Natural killer cell treated with Interleukin-12 subunit alpha and Interleukin-12 subunit beta and Interleukin-15 and Interleukin-18, amount 100 ng/mL, for 72 hours (primary cell): ENCODE results near the gene TGFBR3L. TPM values are rescaled to one million over a fixed set of nuclear protein-coding genes. Genes with fewer than 3 reads are reported as not detected.

Experiments used
- ATAC-seq, 2 donors: fragments of 150-1000 bp; cut with Tn5 transposase in 1 of 2; sonication (Bioruptor Pico), chemical (Tn5 transposase) in 1 of 2; 2 replicates each; pipeline ENCODE4 v1.10.0; 2021
- DNase-seq: peaks from one replicate; pipeline ENCODE4 v3.0.0; 2022; ENCODE audit warnings: low spot score
- H3K27ac Mint-ChIP-seq, 2 donors: 1 replicate in 1 of 2; 2 replicates in 1 of 2; pipeline ENCODE4 v1.8.0; 2022; ENCODE audit warnings: mixed read lengths in 2 of 2, mild to moderate bottlenecking in 1 of 2, moderate library complexity in 1 of 2
- H3K27me3 Mint-ChIP-seq, 2 donors: 1 replicate in 1 of 2; 2 replicates in 1 of 2; pipeline ENCODE4 v1.8.0; 2022; ENCODE audit warnings: mixed read lengths in 2 of 2
- H3K36me3 Mint-ChIP-seq: one replicate; pipeline ENCODE4 v1.8.0; 2022; ENCODE audit warnings: mixed read lengths
- H3K4me1 Mint-ChIP-seq, 2 donors: 1 replicate in 1 of 2; 2 replicates in 1 of 2; pipeline ENCODE4 v1.8.0; 2022; ENCODE audit warnings: low read depth in 2 of 2, mixed read lengths in 2 of 2, mild to moderate bottlenecking in 1 of 2
- H3K4me3 Mint-ChIP-seq: one replicate; pipeline ENCODE4 v1.8.0; 2022; ENCODE audit warnings: mixed read lengths
- H3K9me3 Mint-ChIP-seq: 2 replicates; pipeline ENCODE4 v1.8.0; 2022; ENCODE audit warnings: mixed read lengths
- total RNA-seq, 2 donors: library from RNA; stranded (reverse); gene quantifications; one replicate each; pipeline ENCODE4 v1.2.3, GENCODE V29; 2022

The TGFBR3L gene
- total RNA-seq, 2 donors from 2014 or later = 4.7 to 5.6 TPM

DNA sequence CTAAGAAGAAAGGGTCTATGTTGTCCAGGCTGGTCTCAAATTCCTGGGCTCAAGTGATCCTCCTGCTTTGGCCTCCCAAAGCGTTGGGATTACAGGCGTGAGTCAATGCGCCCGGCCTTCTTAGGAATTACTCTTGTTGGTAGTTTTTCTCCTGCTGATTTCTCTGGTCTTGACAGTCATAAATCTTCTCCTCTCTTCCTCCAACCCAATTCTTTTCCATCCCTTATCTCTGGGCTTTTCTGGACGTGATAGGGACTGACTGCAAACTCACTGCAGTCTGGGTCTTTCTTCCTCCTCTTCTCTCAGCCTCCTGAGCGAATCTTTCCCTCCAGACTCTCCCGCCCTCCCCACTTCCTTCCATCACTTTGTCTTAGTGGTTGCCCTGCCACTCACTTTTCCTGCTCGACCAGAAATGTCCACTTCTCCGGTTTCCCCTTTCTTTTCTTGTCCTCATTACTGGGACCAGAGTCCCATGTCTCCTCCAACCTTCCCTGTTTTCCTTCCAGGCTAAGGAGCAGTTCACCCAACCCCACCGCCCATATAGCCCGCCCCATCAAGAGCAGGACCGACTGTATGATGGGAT, 50.7 kb downstream of the TGFBR3L start:
- H3K27me3 Mint-ChIP-seq = no peaks in the 10 kb centered on the region
- H3K9me3 Mint-ChIP-seq = no peaks in the 10 kb centered on the region
- peaks cover 10% of the 10 kb centered on the region for H3K36me3 Mint-ChIP-seq
- no peak overlapping the region for H3K27ac Mint-ChIP-seq
- H3K4me1 Mint-ChIP-seq = peaks cover 0 to 9% of the 10 kb centered on the region in 2 donors
- DNase-seq (no peak), ATAC-seq (no peak)
- H3K4me3 Mint-ChIP-seq = no peak overlapping the region

DNA sequence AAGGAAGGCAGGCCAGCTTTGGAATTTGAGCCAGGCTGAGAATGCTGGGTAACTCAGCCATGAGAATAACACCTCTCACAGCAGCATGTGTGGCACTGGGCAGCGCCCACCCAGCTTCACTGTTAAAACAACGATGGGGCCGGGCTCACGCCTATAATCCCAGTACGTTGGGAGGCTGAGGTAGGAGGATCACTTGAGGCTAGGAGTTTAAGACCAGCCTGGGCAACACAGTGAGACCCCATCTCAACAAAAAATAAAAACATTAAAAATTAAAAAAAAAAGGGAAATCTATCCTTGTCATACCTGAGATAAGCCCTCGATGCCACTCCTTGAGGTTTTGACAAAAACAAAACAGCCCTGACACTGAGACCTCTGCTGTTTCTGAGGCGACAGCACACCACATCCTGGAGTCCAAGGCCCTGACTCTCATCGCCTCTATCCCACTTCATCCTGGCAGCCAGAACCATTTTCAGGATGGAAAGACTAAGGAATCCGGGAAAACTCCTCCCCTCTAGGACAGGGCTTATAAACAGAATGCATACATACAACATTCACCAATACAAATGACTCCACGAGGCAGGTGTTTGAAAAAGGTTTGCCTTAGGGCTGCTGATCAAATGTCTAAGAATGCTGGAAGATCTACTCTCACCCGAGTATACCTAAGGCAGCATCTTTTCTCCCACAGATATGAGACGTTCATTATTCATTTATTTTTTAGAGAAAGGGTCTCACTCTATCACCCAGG, 51.5 kb downstream of the TGFBR3L start:
- peaks cover 0 to 9% of the 10 kb centered on the region in 2 donors for H3K4me1 Mint-ChIP-seq
- no peaks in the 10 kb centered on the region for H3K27me3 Mint-ChIP-seq
- H3K27ac Mint-ChIP-seq = no peak overlapping the region
- DNase-seq = no peak
- no peak for ATAC-seq
- H3K9me3 Mint-ChIP-seq = no peaks in the 10 kb centered on the region
- no peak overlapping the region for H3K4me3 Mint-ChIP-seq
- H3K36me3 Mint-ChIP-seq = peaks cover 10% of the 10 kb centered on the region

DNA sequence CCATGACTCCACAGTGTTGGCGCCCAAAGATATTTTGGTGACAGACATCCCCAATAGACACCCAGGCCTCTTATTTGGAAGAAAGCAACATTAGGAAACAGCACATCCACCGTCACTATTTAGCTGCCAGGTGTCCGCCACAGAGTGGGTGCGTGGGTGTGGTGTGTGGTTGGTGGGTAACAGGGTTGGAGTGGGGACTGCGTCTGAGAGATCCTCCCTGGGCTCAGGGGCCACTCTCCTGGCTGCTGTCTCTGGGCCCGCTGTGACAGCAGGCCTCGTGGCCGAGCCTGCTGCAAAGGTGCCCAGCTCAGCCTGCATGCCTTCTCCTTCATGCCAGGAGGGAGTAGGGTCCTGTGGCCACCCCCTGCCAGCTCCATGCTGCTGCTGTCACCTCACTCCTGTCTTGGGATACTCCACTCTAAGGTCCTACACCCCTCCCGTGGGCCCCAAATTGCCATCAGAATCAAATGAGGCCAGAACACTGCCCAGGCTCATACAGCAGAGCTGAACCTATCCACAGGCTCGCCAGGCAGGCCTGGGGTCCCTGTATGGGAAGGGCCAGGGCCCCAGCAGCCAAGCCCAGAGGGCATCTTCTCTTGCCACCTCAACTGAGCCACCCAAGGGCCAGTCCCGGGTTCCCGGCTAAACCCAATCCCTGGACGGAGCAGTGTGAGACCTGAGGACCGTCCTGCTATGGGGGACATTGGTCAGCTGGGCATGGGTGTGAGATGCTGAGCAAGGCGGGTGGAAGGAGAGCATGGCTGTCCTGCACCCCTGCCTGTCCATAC, 53.6 kb downstream of the TGFBR3L start:
- H3K36me3 Mint-ChIP-seq = peaks cover 4% of the 10 kb centered on the region
- H3K4me3 Mint-ChIP-seq = no peak overlapping the region
- ATAC-seq (peak in 1 of 2 donors; percentile 33), DNase-seq (no peak)
- peaks cover 0 to 9% of the 10 kb centered on the region in 2 donors for H3K4me1 Mint-ChIP-seq
- H3K9me3 Mint-ChIP-seq = no peaks in the 10 kb centered on the region
- no peak overlapping the region for H3K27ac Mint-ChIP-seq
- H3K27me3 Mint-ChIP-seq = no peaks in the 10 kb centered on the region

Other genes starting within 250 kb of the TGFBR3L start
- not detected for gene RETN, start 245.8 kb upstream of the TGFBR3L start, total RNA-seq
- not detected for gene MCEMP1, start 237.7 kb upstream of the TGFBR3L start, total RNA-seq
- gene TRAPPC5, start 234.0 kb upstream of the TGFBR3L start, total RNA-seq = 10 to 100 TPM; 57.9 to 75.7 TPM
- gene FCER2, start 212.7 kb upstream of the TGFBR3L start, total RNA-seq = under 1 TPM in 1 of 2 donors, not detected in 1; 0.78 TPM
- gene CLEC4G, start 182.7 kb upstream of the TGFBR3L start, total RNA-seq = not detected
- gene CD209, start 167.3 kb upstream of the TGFBR3L start, total RNA-seq = not detected
- not detected for gene CLEC4M, start 151.6 kb upstream of the TGFBR3L start, total RNA-seq
- gene EVI5L, start 84.6 kb upstream of the TGFBR3L start, total RNA-seq = 10 to 100 TPM in 1 of 2 donors, 1 to 10 TPM in 1; 7.8 to 11.5 TPM
- not detected for gene PRR36, start 40.4 kb upstream of the TGFBR3L start, total RNA-seq
- gene LRRC8E, start 26.3 kb upstream of the TGFBR3L start, total RNA-seq = not detected
- gene MAP2K7, start 11.0 kb upstream of the TGFBR3L start, total RNA-seq = 10 to 100 TPM; 45.2 to 47.1 TPM
- gene SNAPC2, start 5.5 kb downstream of the TGFBR3L start, total RNA-seq = 10 to 100 TPM; 25.4 to 48.6 TPM
- gene CTXN1, start 11.3 kb downstream of the TGFBR3L start, total RNA-seq = under 1 TPM in 1 of 2 donors, not detected in 1; 0.33 TPM
- 100 to 1,000 TPM in 1 of 2 donors, 10 to 100 TPM in 1; 76.0 to 126 TPM for gene TIMM44, start 28.8 kb downstream of the TGFBR3L start, total RNA-seq
- gene ELAVL1, start 90.8 kb downstream of the TGFBR3L start, total RNA-seq = 100 to 1,000 TPM; 124 to 137 TPM
- under 1 TPM in 1 of 2 donors, not detected in 1; 0.71 TPM for gene CCL25, start 137.9 kb downstream of the TGFBR3L start, total RNA-seq
- gene FBN3, start 234.8 kb downstream of the TGFBR3L start, total RNA-seq = not detected